Left lobe of liver (tissue), 2 donors: ENCODE measurements around the gene STX10. TPM values are rescaled to one million over a fixed set of nuclear protein-coding genes. Genes with fewer than 3 reads are reported as not detected.

Experiments used
- ATAC-seq: fragments of 200-7000 bp; cut with Tn5 transposase; one replicate; pipeline ENCODE4 v1.9.1; 2020; ENCODE audit warnings: mild to moderate bottlenecking, moderate library complexity
- DNase-seq: peaks from one replicate; pipeline ENCODE4 v3.0.0-alpha.2; 2020; ENCODE audit warnings: low spot score
- total RNA-seq: library from RNA; stranded (reverse); gene quantifications from one replicate; pipeline ENCODE4 v1.2.1, GENCODE V29; 2021
- donor health status: DM: no; HTN: no; CAD: no; lungs with moderate emphysema.
- donor health status: DM: no; HTN: yes; CAD: no.

Gene STX10
- total RNA-seq, 1 donor from 2014 or later, result 22.7 TPM

DNA sequence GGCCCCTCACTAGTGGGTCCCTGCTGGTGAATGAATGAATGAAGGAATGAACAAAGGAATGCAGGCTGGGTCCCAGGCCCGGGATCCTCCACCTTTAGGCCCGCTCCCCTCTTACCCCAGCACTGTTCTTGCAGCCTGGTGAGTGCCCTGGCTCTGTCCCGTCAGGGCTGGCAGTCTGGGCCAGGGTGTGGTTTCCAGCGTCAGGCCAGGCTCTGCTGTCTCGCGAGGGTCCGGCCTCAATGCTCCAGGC lies 47.8 kb downstream of the STX10 start:
- DNase-seq (no peak), ATAC-seq (no peak)

GRCh38 chr19:13101590-13102415 lies 48.4 kb downstream of the STX10 start:
- DNase-seq, result no peak
- ATAC-seq, result peak; percentile 24

DNA sequence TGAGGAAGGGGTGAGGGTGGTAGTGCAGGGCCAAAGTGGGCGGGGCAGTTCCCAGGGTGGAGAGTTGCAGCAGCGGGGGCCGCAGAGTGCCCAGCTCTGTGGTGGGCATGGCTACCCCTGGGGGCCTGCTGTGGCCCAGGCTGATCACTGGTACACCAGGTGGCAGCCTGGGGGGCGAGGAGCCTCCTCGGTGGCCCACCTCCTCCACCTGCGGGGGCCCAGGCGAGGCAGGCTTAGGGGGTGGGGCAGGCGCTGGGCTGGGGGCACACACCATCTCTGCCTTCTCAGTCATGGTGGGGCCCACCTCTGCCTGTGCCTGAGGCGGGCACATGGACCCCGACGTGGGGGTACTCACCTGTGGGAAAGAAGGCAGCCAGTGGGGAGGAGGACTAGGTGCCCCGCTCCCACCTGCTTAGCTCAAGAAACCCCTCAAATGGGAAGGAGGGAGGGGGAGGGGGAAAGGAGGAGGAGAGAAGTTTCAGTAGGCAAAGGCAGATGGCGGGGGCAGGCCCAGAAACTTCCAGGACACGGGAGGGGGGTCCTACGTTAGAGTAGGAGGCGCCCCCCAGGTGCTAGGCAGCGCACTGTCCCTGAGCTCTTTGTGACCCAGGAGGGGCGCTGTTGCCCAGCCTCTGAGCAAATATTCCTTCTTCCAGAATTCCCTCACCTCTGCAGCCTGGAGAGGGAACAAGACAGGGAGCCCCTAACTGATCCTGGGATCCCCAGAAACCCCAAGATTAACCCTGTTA lies 49.2 kb downstream of the STX10 start:
- ATAC-seq, result no peak
- DNase-seq, result no peak

DNA sequence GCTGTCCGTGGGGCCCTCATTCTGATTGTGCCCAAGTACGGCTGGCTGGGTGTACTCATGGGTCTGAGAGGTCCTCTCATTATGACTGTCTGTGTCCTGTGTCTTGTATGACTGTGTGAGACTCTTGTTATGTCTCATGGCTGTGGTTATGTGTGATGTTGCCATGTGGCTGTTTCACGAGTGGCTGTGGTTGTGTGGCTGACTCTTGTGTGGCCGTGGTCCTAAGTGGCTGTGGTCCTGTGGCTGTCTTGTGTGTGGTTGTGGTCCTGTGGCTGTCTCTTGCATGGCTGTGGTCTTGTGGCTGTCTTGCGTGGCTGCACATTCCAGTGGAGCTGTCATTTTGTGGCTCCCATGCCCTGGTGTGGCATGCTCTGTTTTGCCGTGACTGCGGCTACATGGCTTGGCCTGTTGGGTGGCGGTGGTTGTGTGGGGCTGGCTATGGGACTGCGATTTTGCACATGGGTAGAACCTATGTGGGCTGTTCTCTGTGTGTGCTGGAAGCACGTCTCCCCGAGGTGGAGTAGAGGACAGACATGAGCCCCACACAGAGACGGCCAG lies 50.1 kb downstream of the STX10 start:
- ATAC-seq (no peak), DNase-seq (no peak)

DNA sequence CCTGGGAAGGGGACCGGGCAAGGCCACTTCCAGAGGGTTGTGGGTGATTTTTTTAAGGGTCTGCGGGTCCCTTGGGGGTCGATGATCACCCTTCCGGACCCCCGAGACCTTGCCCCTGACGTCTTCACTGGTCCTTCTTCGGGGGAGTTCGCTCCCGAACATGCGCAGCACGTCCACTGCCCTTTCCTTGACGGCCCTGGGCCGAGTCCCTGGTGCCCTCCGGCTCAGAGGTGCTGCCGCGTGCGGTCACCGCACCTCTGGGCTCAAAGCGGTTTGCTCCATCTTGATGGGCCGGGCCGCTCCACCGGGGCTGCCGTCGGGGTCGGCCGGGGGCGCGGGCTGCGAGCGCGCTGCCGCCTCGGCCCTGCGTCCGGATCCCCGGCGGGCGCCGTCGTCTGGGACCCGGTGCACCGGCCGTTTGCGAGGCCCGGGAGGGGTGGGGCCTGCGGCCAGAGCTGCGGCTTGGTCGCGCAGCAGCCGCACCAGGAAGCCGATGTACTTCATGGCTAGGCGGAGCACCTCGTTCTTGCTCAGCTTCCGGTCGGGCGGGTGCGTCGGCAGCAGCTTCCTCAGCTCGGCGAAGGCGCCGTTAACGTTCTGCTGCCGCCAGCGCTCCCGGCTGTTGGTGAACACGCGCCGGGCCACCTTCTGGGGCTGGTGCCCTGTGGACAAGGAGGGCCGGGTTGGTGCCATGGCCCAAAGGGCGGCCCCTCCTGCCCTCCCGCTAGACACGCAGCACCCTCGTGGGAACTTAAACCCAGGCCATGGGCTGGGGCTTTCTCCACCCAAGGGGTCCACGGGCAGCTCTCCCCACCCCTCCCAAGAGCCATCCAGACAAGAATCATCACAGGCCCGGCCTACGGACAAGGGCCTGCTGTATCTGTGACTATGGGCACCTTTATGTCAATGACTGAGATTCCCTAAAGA lies 50.8 kb downstream of the STX10 start:
- peak; percentile 10 for ATAC-seq

GRCh38 chr19:13098277-13099072 lies 51.7 kb downstream of the STX10 start:
- no peak for ATAC-seq
- DNase-seq, result no peak

More for the DNA sequence above, 50.8 kb downstream of the STX10 start:
- DNase-seq, result peak; percentile 70

GRCh38 chr19:13097463-13098258 lies 52.5 kb downstream of the STX10 start:
- ATAC-seq (no peak), DNase-seq (no peak)

DNA sequence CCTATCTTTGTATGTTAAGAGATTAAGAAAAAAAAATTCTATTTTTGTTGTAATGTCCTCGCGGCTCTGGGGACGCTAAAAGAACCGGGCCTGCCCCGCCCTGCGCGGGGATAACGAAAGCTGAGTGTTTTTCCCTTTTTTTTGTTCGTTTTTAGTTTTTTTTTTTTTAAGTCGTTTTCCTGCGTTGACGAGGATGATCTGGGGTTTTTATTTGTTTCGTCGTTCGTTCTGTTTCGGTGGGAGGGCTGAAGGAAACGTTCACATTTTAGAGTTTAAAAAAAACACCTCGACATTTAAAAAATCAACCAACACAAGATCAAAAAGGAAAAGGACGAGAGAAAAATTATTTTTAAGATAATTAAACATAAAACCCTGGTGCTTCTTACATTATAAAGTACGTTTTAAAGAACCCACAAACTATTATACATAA lies 53.1 kb downstream of the STX10 start:
- DNase-seq, result no peak
- no peak for ATAC-seq

GRCh38 chr19:13095934-13096927 lies 53.9 kb downstream of the STX10 start:
- DNase-seq (no peak), ATAC-seq (peak; percentile 58)

DNA sequence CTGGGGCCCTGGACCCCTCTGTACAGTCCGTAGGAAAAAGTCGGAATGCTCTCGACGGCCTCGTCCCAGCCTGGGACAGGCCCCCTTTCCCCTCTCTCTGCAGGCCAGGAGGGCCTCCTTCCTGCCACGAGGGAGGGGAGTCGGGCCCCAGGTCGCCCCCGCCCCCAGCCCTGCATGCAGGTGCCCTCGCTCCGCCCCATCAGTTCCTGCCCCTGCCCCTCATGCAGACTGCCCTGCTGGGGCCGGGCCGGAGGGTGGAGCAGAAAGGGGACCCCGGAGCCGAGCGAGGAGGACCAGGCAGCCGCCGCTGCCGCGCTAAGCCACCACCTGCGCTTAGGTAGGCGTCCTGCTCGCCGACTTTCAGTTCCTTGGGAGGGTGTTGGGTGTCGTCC lies 54.8 kb downstream of the STX10 start:
- ATAC-seq (no peak), DNase-seq (no peak)

- ATAC-seq (no peak), DNase-seq (no peak)
Observed at GRCh38 chr19:13094771-13095392, 55.3 kb downstream of the STX10 start.

- DNase-seq, result no peak
- ATAC-seq, result no peak
Observed at GRCh38 chr19:13094106-13094504, 56.1 kb downstream of the STX10 start.

Other genes with a start within 250 kb of the STX10 start
- not detected for gene SYCE2, start 231.1 kb downstream of the STX10 start, total RNA-seq
- 34.2 TPM for gene FARSA, start 216.7 kb downstream of the STX10 start, total RNA-seq
- gene CALR, start 211.8 kb downstream of the STX10 start, total RNA-seq, result 1,041 TPM
- 42.6 TPM for gene RAD23A, start 204.5 kb downstream of the STX10 start, total RNA-seq
- 12.0 TPM for gene GADD45GIP1, start 193.2 kb downstream of the STX10 start, total RNA-seq
- not detected for gene DAND5, start 180.8 kb downstream of the STX10 start, total RNA-seq
- 41.4 TPM for gene NFIX, start 154.9 kb downstream of the STX10 start, total RNA-seq
- 1.5 TPM for gene LYL1, start 47.5 kb downstream of the STX10 start, total RNA-seq
- gene TRMT1, start 33.6 kb downstream of the STX10 start, total RNA-seq, result 15.8 TPM
- 26.7 TPM for gene NACC1, start 32.1 kb downstream of the STX10 start, total RNA-seq
- gene IER2, start within 50 bp of the STX10 start, total RNA-seq, result 26.5 TPM